Endothelial cell (in vitro differentiated cells): ENCODE results near the gene USP20. TPM values are rescaled to one million over a fixed set of nuclear protein-coding genes. Genes with fewer than 3 reads are reported as not detected.
"Not testable (repeated sequence)": the region's sequence is repeated elsewhere in the genome, so short reads cannot be mapped to it uniquely, and the experiment has no call there.

ENCODE experiments used
- DNase-seq: peaks from one replicate; pipeline ENCODE4 v3.0.0; 2021; ENCODE audit warnings: low spot score
- H3K27ac Mint-ChIP-seq: one replicate; pipeline ENCODE4 v1.8.0; 2021; ENCODE audit warnings: mixed read lengths, inconsistent platforms; ENCODE audit not compliant: unreplicated experiment
- H3K27me3 Mint-ChIP-seq: one replicate; pipeline ENCODE4 v1.8.0; 2021; ENCODE audit warnings: mild to moderate bottlenecking, moderate library complexity, mixed read lengths, inconsistent platforms; ENCODE audit not compliant: unreplicated experiment
- H3K36me3 Mint-ChIP-seq: one replicate; pipeline ENCODE4 v1.8.0; 2021; ENCODE audit warnings: mild to moderate bottlenecking, low read depth, mixed read lengths, inconsistent platforms; ENCODE audit not compliant: unreplicated experiment
- H3K4me1 Mint-ChIP-seq: one replicate; pipeline ENCODE4 v1.8.0; 2021; ENCODE audit warnings: mild to moderate bottlenecking, mixed read lengths, inconsistent platforms; ENCODE audit not compliant: unreplicated experiment
- H3K4me3 Mint-ChIP-seq: one replicate; pipeline ENCODE4 v1.8.0; 2021; ENCODE audit warnings: mild to moderate bottlenecking, mixed read lengths, inconsistent platforms; ENCODE audit not compliant: unreplicated experiment
- H3K9me3 Mint-ChIP-seq: one replicate; pipeline ENCODE4 v1.8.0; 2021; ENCODE audit warnings: mixed read lengths, inconsistent platforms; ENCODE audit not compliant: unreplicated experiment
- CTCF ChIP-seq: fragments of 200-600 bp; sonication (generic); IDR thresholded peaks from one replicate; pipeline ENCODE4 v1.5.0; 2021; ENCODE audit warnings: antibody characterized with exemption; ENCODE audit not compliant: unreplicated experiment
- long read RNA-seq: library from polyadenylated mRNA; unstranded; transcript quantifications from one replicate; pipeline ENCODE4 v2.0.0, GENCODE V29; 2020; ENCODE audit not compliant: unreplicated experiment
- total RNA-seq: library from RNA; stranded (reverse); fragmentation: NEBNext Ultra II Directional; extraction: Animal tissue kit (Norgen Biotek cat#: 25700); gene quantifications from one replicate; pipeline ENCODE4 v1.2.1, GENCODE V29; 2021; ENCODE audit not compliant: unreplicated experiment

Gene USP20
- total RNA-seq = 21.7 TPM
- long read RNA-seq, partial matches to known transcripts = 2 of 3 reads
- long read RNA-seq, other reads (novel, unspliced or antisense) = 1 of 3 reads

GRCh38 chr9:129835128-129835859 lies at the start of gene USP20, which contains the start of gene C9orf78:
USP20 (plus strand) TSS chr9:129835458; CDS start chr9:129852556, 17,098 bp downstream.
C9orf78 (minus strand) TSS chr9:129835275; CDS start chr9:129835221, 54 bp downstream.
- H3K27me3 Mint-ChIP-seq = peaks cover 7% of the 10 kb centered on the region
- H3K4me1 Mint-ChIP-seq = peaks cover 16% of the 10 kb centered on the region
- H3K4me3 Mint-ChIP-seq = peak within 1 kb of the TSS; percentile 98
- DNase-seq = peak; percentile 98
- no peak for TF ChIP-seq CTCF
- H3K27ac Mint-ChIP-seq = peak within 1 kb of the TSS; percentile 77
- H3K9me3 Mint-ChIP-seq = no peaks in the 10 kb centered on the region
- peaks cover 14% of the 10 kb centered on the region for H3K36me3 Mint-ChIP-seq

- Mint-ChIP-seq H3K36me3 (no peaks in the 10 kb centered on the region), H3K27ac (no peak overlapping the region), H3K27me3 (peaks cover 4% of the 10 kb centered on the region), H3K4me3 (no peak overlapping the region), H3K9me3 (no peaks in the 10 kb centered on the region), H3K4me1 (peaks cover 11% of the 10 kb centered on the region)
- TF ChIP-seq CTCF = no peak
- no peak for DNase-seq
These were observed 49.4 kb upstream of the USP20 start for GRCh38 chr9:129785866-129786265.

GRCh38 chr9:129786481-129786880 lies 48.8 kb upstream of the USP20 start:
- no peak for DNase-seq
- Mint-ChIP-seq H3K27ac (no peak overlapping the region), H3K4me1 (peaks cover 11% of the 10 kb centered on the region), H3K36me3 (no peaks in the 10 kb centered on the region), H3K4me3 (no peak overlapping the region), H3K27me3 (peaks cover 4% of the 10 kb centered on the region), H3K9me3 (no peaks in the 10 kb centered on the region)
- no peak for TF ChIP-seq CTCF

- Mint-ChIP-seq H3K4me1 (no peaks in the 10 kb centered on the region), H3K27ac (no peak overlapping the region), H3K9me3 (no peaks in the 10 kb centered on the region), H3K4me3 (no peak overlapping the region), H3K36me3 (no peaks in the 10 kb centered on the region), H3K27me3 (no peaks in the 10 kb centered on the region)
- no peak for DNase-seq
- no peak for TF ChIP-seq CTCF
These were observed 40.7 kb upstream of the USP20 start for GRCh38 chr9:129794549-129794948.

GRCh38 chr9:129796029-129796428 lies 39.2 kb upstream of the USP20 start:
- not testable (repeated sequence) for H3K9me3 Mint-ChIP-seq, H3K4me1 Mint-ChIP-seq, H3K36me3 Mint-ChIP-seq, H3K4me3 Mint-ChIP-seq, H3K27me3 Mint-ChIP-seq, H3K27ac Mint-ChIP-seq, DNase-seq
